Panc1 (cell line): ENCODE measurements around the gene KRT38. TPM values are rescaled to one million over a fixed set of nuclear protein-coding genes. Genes with fewer than 3 reads are reported as not detected.

Experiments used
- ATAC-seq: fragments of 200-7000 bp; cut with Tn5 transposase; 2 replicates; pipeline ENCODE4 v1.9.1; 2020; ENCODE audit warnings: mild to moderate bottlenecking, moderate library complexity
- BruUV-seq: library from RNA; stranded (reverse); fragments of 400-500 nt; replicated peaks from 2 replicates; lab custom pipeline; 2021; lab: Mats Ljungman, UMichigan
- CTCF ChIA-PET: fragments of 300-600 bp; sonication (Branson Sonifier 250); formaldehyde crosslinking; loops from one replicate; lab custom pipeline; 2022; ENCODE audit warnings: antibody characterized with exemption; lab: Charles Lee
- POLR2A ChIA-PET: fragments of 300-600 bp; sonication (Branson Sonifier 250); formaldehyde crosslinking; loops from one replicate; lab custom pipeline; 2022; ENCODE audit warnings: antibody characterized with exemption; lab: Charles Lee
- DNase-seq: peaks from one replicate; pipeline ENCODE4 v3.0.0-alpha.2; 2010; ENCODE audit warnings: low read depth, low spot score
- H3K27ac ChIP-seq: 2 replicates; pipeline ENCODE4 v1.5.1; 2011; ENCODE audit warnings: mild to moderate bottlenecking, low read length, inconsistent platforms
- H3K27me3 ChIP-seq: fragments of 200-500 bp; sonication (Bioruptor generic); 2 replicates; pipeline ENCODE4 v1.6.0; 2014; ENCODE audit warnings: low read length, inconsistent platforms; ENCODE audit not compliant: control insufficient read depth, insufficient read depth
- H3K36me3 ChIP-seq: fragments of 200-500 bp; sonication (Bioruptor generic); 2 replicates; pipeline ENCODE4 v1.5.1; 2014; ENCODE audit warnings: inconsistent platforms, mild to moderate bottlenecking, low read length, moderate library complexity; ENCODE audit not compliant: control insufficient read depth, insufficient read depth
- H3K4me1 ChIP-seq: 2 replicates; pipeline ENCODE4 v1.5.1; 2011; ENCODE audit warnings: inconsistent platforms, mild to moderate bottlenecking, low read length, moderate library complexity; ENCODE audit not compliant: control insufficient read depth, insufficient read depth
- H3K4me3 ChIP-seq, 2 experiments: 2 replicates each; pipeline ENCODE4 v1.5.1; 2011 to 2012; ENCODE audit warnings: low read depth in 2 of 2, low read length in 2 of 2, mild to moderate bottlenecking in 2 of 2, inconsistent platforms in 1 of 2, moderate library complexity in 1 of 2
- H3K9me3 ChIP-seq: fragments of 200-500 bp; sonication (Bioruptor generic); 2 replicates; pipeline ENCODE4 v1.5.1; 2014; ENCODE audit warnings: low read depth, mild to moderate bottlenecking, inconsistent platforms, low read length, moderate library complexity; ENCODE audit not compliant: control insufficient read depth, insufficient read depth
- POLR2AphosphoS5 ChIP-seq: IDR thresholded peaks from 2 replicates; pipeline ENCODE4 v1.6.1; 2012; ENCODE audit warnings: mild to moderate bottlenecking, low read depth, low read length, moderate library complexity
- REST ChIP-seq, 2 experiments: IDR thresholded peaks; 2 replicates each; pipeline ENCODE4 v1.6.1; 2011 to 2012; ENCODE audit warnings: low read depth in 2 of 2, control low read depth in 1 of 2, low read length in 1 of 2, mild to moderate bottlenecking in 1 of 2, moderate library complexity in 1 of 2; ENCODE audit not compliant: insufficient read depth in 1 of 2
- TCF7L2 ChIP-seq: IDR thresholded peaks from 2 replicates; pipeline ENCODE4 v1.6.1; 2011; ENCODE audit warnings: mild to moderate bottlenecking, low read depth, low read length, inconsistent platforms
- in situ Hi-C: cut with HindIII; loops from 2 replicates; pipeline ENCODE4 v1.10.0; 2016; ENCODE audit warnings: low sequenced_read_pairs, low pct_unique_long_range_greater_than_20kb
- intact Hi-C: fragments of 100-400 bp; cut with micrococcal nuclease; formaldehyde crosslinking; loops from one replicate; pipeline ENCODE4 v1.10.0; 2022; ENCODE audit not compliant: unreplicated experiment
- total RNA-seq: library from RNA; stranded (reverse); gene quantifications from one replicate; pipeline ENCODE4 v1.2.1, GENCODE V29; 2021; ENCODE audit not compliant: unreplicated experiment

KRT38 gene
- total RNA-seq, 1 experiment from 2014 or later: not detected

- intact Hi-C loops: no loop called here
- peak; percentile 90 for DNase-seq
- POLR2A ChIA-PET: interaction anchor here (0.7 kb wide), 1 partner anchor 10 kb away, joined by 3 read pairs; no protein-coding TSS in a partner anchor
- peak; percentile 99 for ATAC-seq
- TF ChIP-seq REST (IDR thresholded peaks at IDR 0.05; ENCODE audit: insufficient read depth in 1 of 2, low read depth in 2 of 2, low read length in 1 of 2) (no peak), POLR2AphosphoS5 (peak; percentile 77; the same call in 1 of the 2 replicates), TCF7L2 (peak; percentile 75)
- in situ Hi-C loops: no loop called here
- no peaks in the 10 kb centered on the region for H3K36me3 ChIP-seq
- H3K27me3 ChIP-seq: no peaks in the 10 kb centered on the region
- BruUV-seq: no TSS peak
- no peak overlapping the region for H3K4me3 ChIP-seq
- H3K9me3 ChIP-seq: peaks cover 8% of the 10 kb centered on the region; the same call in 1 of the 2 replicates
- H3K27ac ChIP-seq: peak overlapping the region; percentile 85
- peaks cover 17% of the 10 kb centered on the region for H3K4me1 ChIP-seq
- CTCF ChIA-PET: no interaction called here
Measured at GRCh38 chr17:41464682-41465081, 23.9 kb upstream of the KRT38 start.

GRCh38 chr17:41464173-41464572 lies 23.4 kb upstream of the KRT38 start:
- no TSS peak for BruUV-seq
- no peak for DNase-seq
- no peak overlapping the region for H3K4me3 ChIP-seq
- ChIA-PET CTCF (no interaction called here), POLR2A (interaction anchor here (0.7 kb wide), 1 partner anchor 10 kb away, joined by 3 read pairs; no protein-coding TSS in a partner anchor)
- TF ChIP-seq REST (IDR thresholded peaks at IDR 0.05; ENCODE audit: insufficient read depth in 1 of 2, low read depth in 2 of 2, low read length in 1 of 2) (peak in 1 of 2 experiments; percentile 53; a peak in 1 of 4 replicates), TCF7L2 (no peak)
- peak overlapping the region; percentile 85 for H3K27ac ChIP-seq
- no peaks in the 10 kb centered on the region for H3K27me3 ChIP-seq
- peaks cover 8% of the 10 kb centered on the region; the same call in 1 of the 2 replicates for H3K9me3 ChIP-seq
- in situ Hi-C loops: no loop called here
- ATAC-seq: no peak
- intact Hi-C loops: no loop called here
- H3K4me1 ChIP-seq: peaks cover 17% of the 10 kb centered on the region
- H3K36me3 ChIP-seq: no peaks in the 10 kb centered on the region

- intact Hi-C loops: no loop called here
- no peaks in the 10 kb centered on the region for H3K36me3 ChIP-seq
- in situ Hi-C loops: no loop called here
- CTCF ChIA-PET: no interaction called here
- BruUV-seq: no TSS peak
- no peak overlapping the region for H3K4me3 ChIP-seq
- H3K9me3 ChIP-seq: peaks cover 5% of the 10 kb centered on the region; the same call in 1 of the 2 replicates
- H3K4me1 ChIP-seq: peaks cover 17% of the 10 kb centered on the region
- TF ChIP-seq POLR2AphosphoS5: no peak
- POLR2A ChIA-PET: interaction anchor here (0.7 kb wide), 1 partner anchor 10 kb away, joined by 3 read pairs; no protein-coding TSS in a partner anchor
- peak overlapping the region; percentile 85 for H3K27ac ChIP-seq
- H3K27me3 ChIP-seq: no peaks in the 10 kb centered on the region
- ATAC-seq: no peak
- no peak for DNase-seq
Measured at GRCh38 chr17:41463746-41464145, 23.0 kb upstream of the KRT38 start.
